Naive thymus-derived CD4-positive, alpha-beta T cell (primary cell): ENCODE results near the gene TMA7. TPM values are rescaled to one million over a fixed set of nuclear protein-coding genes. Genes with fewer than 3 reads are reported as not detected.

Experiments used
- ATAC-seq: fragments of 150-1000 bp; cut with Tn5 transposase; 2 replicates; pipeline ENCODE4 v1.10.0; 2021; ENCODE audit warnings: mild to moderate bottlenecking, moderate library complexity
- CTCF ChIA-PET: fragments of 350-600 bp; sonication (Branson Sonifier 250); formaldehyde crosslinking; loops from one replicate; lab custom pipeline; 2021; ENCODE audit warnings: antibody characterized with exemption; lab: Charles Lee
- POLR2A ChIA-PET: fragments of 350-600 bp; sonication (Branson Sonifier 250); formaldehyde crosslinking; loops from one replicate; lab custom pipeline; 2021; ENCODE audit warnings: antibody characterized with exemption, inconsistent platforms; lab: Charles Lee
- DNase-seq, 9 donors: peaks; one replicate each; pipeline versions ENCODE4 v3.0.0 to v3.0.0-alpha.2; 2020 to 2022; ENCODE audit warnings: mixed read lengths in 1 of 9
- H3K27ac ChIP-seq: one replicate; pipeline ENCODE4 v1.7.0; 2013; ENCODE audit warnings: mild to moderate bottlenecking, low read depth, low read length, moderate library complexity
- H3K27me3 ChIP-seq, 2 donors: one replicate each; pipeline ENCODE4 v1.7.0; 2013; ENCODE audit warnings: low read length in 2 of 2, mild to moderate bottlenecking in 2 of 2, moderate library complexity in 2 of 2; ENCODE audit not compliant: control insufficient read depth in 2 of 2, insufficient read depth in 2 of 2
- H3K36me3 ChIP-seq, 3 experiments: 1 replicate in 2 of 3; 2 replicates in 1 of 3; pipeline ENCODE4 v1.7.0; 2013; ENCODE audit warnings: low read length in 3 of 3, mild to moderate bottlenecking in 3 of 3, moderate library complexity in 1 of 3; ENCODE audit not compliant: insufficient read depth in 3 of 3, control insufficient read depth in 2 of 3
- H3K4me1 ChIP-seq, 2 donors: one replicate each; pipeline ENCODE4 v1.7.0; 2013; ENCODE audit warnings: low read length in 2 of 2, mild to moderate bottlenecking in 2 of 2, moderate library complexity in 1 of 2; ENCODE audit not compliant: control insufficient read depth in 2 of 2, insufficient read depth in 2 of 2
- H3K4me3 ChIP-seq: 2 replicates; pipeline ENCODE4 v1.7.0; 2013; ENCODE audit warnings: mild to moderate bottlenecking, low read length
- H3K9me3 ChIP-seq, 3 experiments: 1 replicate in 2 of 3; 2 replicates in 1 of 3; pipeline ENCODE4 v1.7.0; 2013; ENCODE audit warnings: low read length in 3 of 3; ENCODE audit not compliant: control insufficient read depth in 2 of 3
- H3K27ac Mint-ChIP-seq, 9 donors: one replicate each; pipeline ENCODE4 v1.8.0; 2020 to 2022; ENCODE audit warnings: mixed read lengths in 9 of 9, mild to moderate bottlenecking in 8 of 9, moderate library complexity in 5 of 9, inconsistent platforms in 2 of 9
- H3K27me3 Mint-ChIP-seq, 5 donors: one replicate each; pipeline ENCODE4 v1.8.0; 2021 to 2022; ENCODE audit warnings: mixed read lengths in 5 of 5, mild to moderate bottlenecking in 1 of 5
- H3K36me3 Mint-ChIP-seq, 5 donors: one replicate each; pipeline ENCODE4 v1.8.0; 2020 to 2022; ENCODE audit warnings: mixed read lengths in 5 of 5, mild to moderate bottlenecking in 3 of 5, inconsistent platforms in 1 of 5
- H3K4me1 Mint-ChIP-seq, 7 donors: one replicate each; pipeline ENCODE4 v1.8.0; 2020 to 2022; ENCODE audit warnings: mixed read lengths in 7 of 7, mild to moderate bottlenecking in 3 of 7, inconsistent platforms in 1 of 7
- H3K4me3 Mint-ChIP-seq, 10 donors: one replicate each; pipeline ENCODE4 v1.8.0; 2020 to 2022; ENCODE audit warnings: mild to moderate bottlenecking in 10 of 10, mixed read lengths in 10 of 10, moderate library complexity in 6 of 10, inconsistent platforms in 2 of 10
- H3K9me3 Mint-ChIP-seq, 11 donors: one replicate each; pipeline ENCODE4 v1.8.0; 2020 to 2022; ENCODE audit warnings: mixed read lengths in 11 of 11, mild to moderate bottlenecking in 4 of 11, inconsistent platforms in 1 of 11, moderate library complexity in 1 of 11
- intact Hi-C, 2 donors: fragments of 100-400 bp; cut with micrococcal nuclease; formaldehyde crosslinking; loops; one replicate each; pipeline ENCODE4 v1.15.1; 2023
- polyA plus RNA-seq, 2 donors: library from polyadenylated mRNA; unstranded; fragments of 300-500 nt; fragmentation: Illumina TruSeq; gene quantifications; one replicate each; pipeline ENCODE4 v1.2.3, GENCODE V29; 2021
- total RNA-seq, 6 experiments: library from RNA in 5 of 6; stranded (reverse) in 5 of 6; gene quantifications; 1 replicate in 5 of 6; 2 replicates in 1 of 6; pipeline ENCODE4 v1.2.3 and lab custom pipeline; 2021 to 2026

The TMA7 gene
- total and polyA plus RNA-seq, 7 experiments from 2014 or later, result 193 to 752 (median 269) TPM

DNA sequence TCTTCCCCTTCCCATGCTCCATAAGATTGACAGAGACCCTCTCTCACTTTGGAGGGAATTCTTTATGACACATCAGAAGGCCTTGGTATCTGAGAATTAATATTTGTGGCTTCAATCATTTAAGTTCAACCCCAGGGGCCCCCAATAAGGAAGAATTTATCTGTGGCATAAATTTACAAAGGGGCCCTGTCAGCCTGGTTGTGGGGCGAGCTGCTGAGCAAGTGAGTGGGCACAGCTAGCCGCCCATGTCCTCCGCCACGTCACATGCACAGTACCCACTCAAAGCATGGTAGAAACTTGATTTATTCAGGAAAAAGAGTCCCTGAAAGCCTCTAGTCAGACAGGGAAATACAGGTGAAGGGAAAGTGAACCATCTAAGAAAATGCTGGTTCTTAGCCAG lies 23.5 kb upstream of the TMA7 start:
- CTCF ChIA-PET, result interaction anchor here (0.5 kb wide), 1 partner anchor 139 kb away, joined by 4 read pairs; no protein-coding TSS in a partner anchor
- H3K27ac Mint-ChIP-seq, result no peak overlapping the region
- ATAC-seq, result no peak

GRCh38 chr3:48417529-48418108 lies 22.4 kb upstream of the TMA7 start:
- Histone ChIP-seq H3K4me3 (no peak overlapping the region), H3K4me1 (no peaks in the 10 kb centered on the region), H3K36me3 (no peaks in the 10 kb centered on the region), H3K27me3 (no peaks in the 10 kb centered on the region), H3K27ac (no peak overlapping the region), H3K9me3 (no peaks in the 10 kb centered on the region)
- Mint-ChIP-seq H3K27me3 (no peaks in the 10 kb centered on the region), H3K27ac (no peak overlapping the region), H3K9me3 (peaks cover 0 to 2% (median 0%) of the 10 kb centered on the region in 11 donors), H3K36me3 (no peaks in the 10 kb centered on the region), H3K4me3 (no peak overlapping the region), H3K4me1 (no peaks in the 10 kb centered on the region)
- ChIA-PET CTCF (no interaction called here), POLR2A (no interaction called here)
- no peak for DNase-seq
- intact Hi-C loops, result no loop called here
- ATAC-seq, result no peak

More for the DNA sequence above, 23.5 kb upstream of the TMA7 start:
- intact Hi-C loops, result no loop called here
- no peaks in the 10 kb centered on the region for H3K36me3 Mint-ChIP-seq
- H3K27me3 Mint-ChIP-seq, result no peaks in the 10 kb centered on the region
- Histone ChIP-seq H3K4me1 (no peaks in the 10 kb centered on the region), H3K27ac (no peak overlapping the region), H3K9me3 (no peaks in the 10 kb centered on the region), H3K36me3 (no peaks in the 10 kb centered on the region), H3K4me3 (no peak overlapping the region), H3K27me3 (no peaks in the 10 kb centered on the region)
- H3K4me3 Mint-ChIP-seq, result no peak overlapping the region
- H3K9me3 Mint-ChIP-seq, result peaks cover 0 to 2% (median 0%) of the 10 kb centered on the region in 11 donors
- DNase-seq, result peak in 1 of 9 donors; percentile 2
- no peaks in the 10 kb centered on the region for H3K4me1 Mint-ChIP-seq
- POLR2A ChIA-PET, result no interaction called here

- ChIA-PET POLR2A (no interaction called here), CTCF (interaction anchor here (0.5 kb wide), 1 partner anchor 208 kb away, joined by 3 read pairs; no protein-coding TSS in a partner anchor)
- no peak overlapping the region for H3K4me3 ChIP-seq
- Mint-ChIP-seq H3K27me3 (no peaks in the 10 kb centered on the region), H3K27ac (no peak overlapping the region), H3K4me3 (no peak overlapping the region), H3K36me3 (no peaks in the 10 kb centered on the region), H3K9me3 (peaks cover 0 to 2% (median 0%) of the 10 kb centered on the region in 11 donors), H3K4me1 (no peaks in the 10 kb centered on the region)
- ATAC-seq, result no peak
- no peak for DNase-seq
- H3K9me3 ChIP-seq, result no peaks in the 10 kb centered on the region
- H3K27ac ChIP-seq, result no peak overlapping the region
- no peaks in the 10 kb centered on the region for H3K4me1 ChIP-seq
- H3K27me3 ChIP-seq, result no peaks in the 10 kb centered on the region
- intact Hi-C loops, result no loop called here
- no peaks in the 10 kb centered on the region for H3K36me3 ChIP-seq
Observed at GRCh38 chr3:48418140-48418539, 21.9 kb upstream of the TMA7 start.

- Mint-ChIP-seq H3K9me3 (peaks cover 0 to 2% (median 0%) of the 10 kb centered on the region in 11 donors), H3K4me3 (no peak overlapping the region), H3K27ac (no peak overlapping the region), H3K36me3 (no peaks in the 10 kb centered on the region), H3K27me3 (no peaks in the 10 kb centered on the region), H3K4me1 (no peaks in the 10 kb centered on the region)
- POLR2A ChIA-PET, result no interaction called here
- Histone ChIP-seq H3K27me3 (no peaks in the 10 kb centered on the region), H3K9me3 (no peaks in the 10 kb centered on the region), H3K4me1 (no peaks in the 10 kb centered on the region), H3K36me3 (no peaks in the 10 kb centered on the region), H3K27ac (no peak overlapping the region), H3K4me3 (no peak overlapping the region)
- intact Hi-C loops, result no loop called here
- DNase-seq, result no peak
- CTCF ChIA-PET, result interaction anchor here (0.5 to 0.7 kb wide), 2 partner anchors 18 to 207 kb away, joined by 3 read pairs; no protein-coding TSS in a partner anchor
- ATAC-seq, result no peak
Observed at GRCh38 chr3:48418651-48419050, 21.4 kb upstream of the TMA7 start.

DNA sequence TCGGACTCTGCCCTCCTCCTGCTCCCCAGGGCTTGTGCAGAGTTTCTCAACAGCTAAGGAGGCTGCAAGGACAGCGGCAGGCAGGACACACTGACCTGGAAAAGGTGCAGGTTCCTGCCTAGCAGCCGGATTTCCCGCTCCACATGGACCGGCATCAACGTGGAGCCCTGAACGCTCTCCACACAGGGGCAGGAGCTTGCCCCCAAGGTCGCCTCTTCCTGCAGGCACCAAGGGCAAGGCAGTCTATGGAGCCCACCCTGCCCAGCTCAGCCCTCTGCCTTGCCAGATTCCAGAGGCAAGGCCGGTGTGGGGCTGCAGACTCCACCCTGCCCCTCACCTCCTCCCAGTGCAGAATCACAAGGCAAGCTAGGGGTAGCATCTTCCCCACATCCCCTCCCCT lies 20.9 kb upstream of the TMA7 start:
- Mint-ChIP-seq H3K4me1 (no peaks in the 10 kb centered on the region), H3K9me3 (peaks cover 0 to 2% (median 0%) of the 10 kb centered on the region in 11 donors), H3K4me3 (no peak overlapping the region), H3K36me3 (no peaks in the 10 kb centered on the region), H3K27ac (no peak overlapping the region), H3K27me3 (no peaks in the 10 kb centered on the region)
- Histone ChIP-seq H3K36me3 (no peaks in the 10 kb centered on the region), H3K27me3 (no peaks in the 10 kb centered on the region), H3K27ac (no peak overlapping the region), H3K9me3 (no peaks in the 10 kb centered on the region), H3K4me3 (no peak overlapping the region), H3K4me1 (no peaks in the 10 kb centered on the region)
- DNase-seq, result no peak
- ChIA-PET POLR2A (no interaction called here), CTCF (interaction anchor here (0.7 kb wide), 1 partner anchor 17 kb away, joined by 3 read pairs; no protein-coding TSS in a partner anchor)
- intact Hi-C loops, result no loop called here
- ATAC-seq, result no peak

DNA sequence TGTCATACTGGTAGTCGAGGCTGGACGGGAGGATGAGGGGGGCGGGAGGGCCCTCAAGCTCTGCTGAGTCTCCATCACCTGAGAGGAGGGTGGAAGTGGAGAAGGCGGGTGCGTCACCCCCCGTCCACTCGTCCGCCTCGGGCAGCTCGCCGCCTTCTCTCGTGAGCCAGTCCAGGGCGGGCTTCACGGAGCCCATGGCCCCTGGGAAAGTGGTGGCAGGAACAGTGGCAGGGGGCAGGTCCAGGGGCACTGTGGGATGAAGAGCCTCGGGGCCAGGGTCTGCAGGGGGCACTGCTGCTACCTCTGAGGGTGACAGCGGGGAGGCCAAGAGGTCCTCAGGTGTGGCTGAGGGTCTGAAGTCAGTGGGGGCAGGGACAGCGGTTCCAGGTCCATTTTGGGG lies 20.5 kb upstream of the TMA7 start:
- H3K36me3 Mint-ChIP-seq, result no peaks in the 10 kb centered on the region
- no peak overlapping the region for H3K4me3 Mint-ChIP-seq
- no peaks in the 10 kb centered on the region for H3K36me3 ChIP-seq
- no peaks in the 10 kb centered on the region for H3K4me1 ChIP-seq
- H3K4me3 ChIP-seq, result no peak overlapping the region
- H3K4me1 Mint-ChIP-seq, result no peaks in the 10 kb centered on the region
- no peak overlapping the region for H3K27ac Mint-ChIP-seq
- no peak overlapping the region for H3K27ac ChIP-seq
- intact Hi-C loops, result no loop called here
- no peak for ATAC-seq
- ChIA-PET POLR2A (no interaction called here), CTCF (no interaction called here)
- H3K9me3 ChIP-seq, result no peaks in the 10 kb centered on the region
- no peaks in the 10 kb centered on the region for H3K27me3 Mint-ChIP-seq
- no peak for DNase-seq
- H3K9me3 Mint-ChIP-seq, result no peaks in the 10 kb centered on the region
- H3K27me3 ChIP-seq, result no peaks in the 10 kb centered on the region

GRCh38 chr3:48420561-48420960 lies 19.5 kb upstream of the TMA7 start:
- Mint-ChIP-seq H3K9me3 (no peaks in the 10 kb centered on the region), H3K4me3 (no peak overlapping the region), H3K27ac (peak overlapping the region in 1 of 9 donors; percentile 30), H3K27me3 (no peaks in the 10 kb centered on the region), H3K4me1 (no peaks in the 10 kb centered on the region), H3K36me3 (no peaks in the 10 kb centered on the region)
- Histone ChIP-seq H3K4me1 (no peaks in the 10 kb centered on the region), H3K4me3 (no peak overlapping the region), H3K27ac (no peak overlapping the region), H3K36me3 (no peaks in the 10 kb centered on the region), H3K9me3 (no peaks in the 10 kb centered on the region), H3K27me3 (no peaks in the 10 kb centered on the region)
- intact Hi-C loops, result no loop called here
- ATAC-seq (no peak), DNase-seq (no peak)
- ChIA-PET CTCF (no interaction called here), POLR2A (no interaction called here)
